Panc1 (cell line): ENCODE results near the gene CHCHD6. TPM values are rescaled to one million over a fixed set of nuclear protein-coding genes. Genes with fewer than 3 reads are reported as not detected.

Source experiments
- ATAC-seq: fragments of 200-7000 bp; cut with Tn5 transposase; 2 replicates; pipeline ENCODE4 v1.9.1; 2020; ENCODE audit warnings: mild to moderate bottlenecking, moderate library complexity
- BruUV-seq: library from RNA; stranded (reverse); fragments of 400-500 nt; replicated peaks from 2 replicates; lab custom pipeline; 2021; lab: Mats Ljungman, UMichigan
- CTCF ChIA-PET: fragments of 300-600 bp; sonication (Branson Sonifier 250); formaldehyde crosslinking; loops from one replicate; lab custom pipeline; 2022; ENCODE audit warnings: antibody characterized with exemption; lab: Charles Lee
- POLR2A ChIA-PET: fragments of 300-600 bp; sonication (Branson Sonifier 250); formaldehyde crosslinking; loops from one replicate; lab custom pipeline; 2022; ENCODE audit warnings: antibody characterized with exemption; lab: Charles Lee
- DNase-seq: peaks from one replicate; pipeline ENCODE4 v3.0.0-alpha.2; 2010; ENCODE audit warnings: low read depth, low spot score
- H3K27ac ChIP-seq: 2 replicates; pipeline ENCODE4 v1.5.1; 2011; ENCODE audit warnings: mild to moderate bottlenecking, low read length, inconsistent platforms
- H3K27me3 ChIP-seq: fragments of 200-500 bp; sonication (Bioruptor generic); 2 replicates; pipeline ENCODE4 v1.6.0; 2014; ENCODE audit warnings: low read length, inconsistent platforms; ENCODE audit not compliant: control insufficient read depth, insufficient read depth
- H3K36me3 ChIP-seq: fragments of 200-500 bp; sonication (Bioruptor generic); 2 replicates; pipeline ENCODE4 v1.5.1; 2014; ENCODE audit warnings: inconsistent platforms, mild to moderate bottlenecking, low read length, moderate library complexity; ENCODE audit not compliant: control insufficient read depth, insufficient read depth
- H3K4me1 ChIP-seq: 2 replicates; pipeline ENCODE4 v1.5.1; 2011; ENCODE audit warnings: inconsistent platforms, mild to moderate bottlenecking, low read length, moderate library complexity; ENCODE audit not compliant: control insufficient read depth, insufficient read depth
- H3K4me3 ChIP-seq, 2 experiments: 2 replicates each; pipeline ENCODE4 v1.5.1; 2011 to 2012; ENCODE audit warnings: low read depth in 2 of 2, low read length in 2 of 2, mild to moderate bottlenecking in 2 of 2, inconsistent platforms in 1 of 2, moderate library complexity in 1 of 2
- H3K9me3 ChIP-seq: fragments of 200-500 bp; sonication (Bioruptor generic); 2 replicates; pipeline ENCODE4 v1.5.1; 2014; ENCODE audit warnings: low read depth, mild to moderate bottlenecking, inconsistent platforms, low read length, moderate library complexity; ENCODE audit not compliant: control insufficient read depth, insufficient read depth
- CTCF ChIP-seq: fragments of 450-650 bp; IDR thresholded peaks from 2 replicates; pipeline ENCODE4 v1.5.1; 2017; ENCODE audit warnings: mild to moderate bottlenecking
- POLR2AphosphoS5 ChIP-seq: IDR thresholded peaks from 2 replicates; pipeline ENCODE4 v1.6.1; 2012; ENCODE audit warnings: mild to moderate bottlenecking, low read depth, low read length, moderate library complexity
- REST ChIP-seq, 2 experiments: IDR thresholded peaks; 2 replicates each; pipeline ENCODE4 v1.6.1; 2011 to 2012; ENCODE audit warnings: low read depth in 2 of 2, control low read depth in 1 of 2, low read length in 1 of 2, mild to moderate bottlenecking in 1 of 2, moderate library complexity in 1 of 2; ENCODE audit not compliant: insufficient read depth in 1 of 2
- SIN3A ChIP-seq: IDR thresholded peaks from 2 replicates; pipeline ENCODE4 v1.6.1; 2012; ENCODE audit warnings: low read depth, mild to moderate bottlenecking, low read length, moderate library complexity, borderline replicate concordance; ENCODE audit not compliant: insufficient read depth
- TCF7L2 ChIP-seq: IDR thresholded peaks from 2 replicates; pipeline ENCODE4 v1.6.1; 2011; ENCODE audit warnings: mild to moderate bottlenecking, low read depth, low read length, inconsistent platforms
- in situ Hi-C: cut with HindIII; loops from 2 replicates; pipeline ENCODE4 v1.10.0; 2016; ENCODE audit warnings: low sequenced_read_pairs, low pct_unique_long_range_greater_than_20kb
- intact Hi-C: fragments of 100-400 bp; cut with micrococcal nuclease; formaldehyde crosslinking; loops from one replicate; pipeline ENCODE4 v1.10.0; 2022; ENCODE audit not compliant: unreplicated experiment
- total RNA-seq: library from RNA; stranded (reverse); gene quantifications from one replicate; pipeline ENCODE4 v1.2.1, GENCODE V29; 2021; ENCODE audit not compliant: unreplicated experiment

Gene CHCHD6
- total RNA-seq, 1 experiment from 2014 or later = 31.5 TPM

GRCh38 chr3:126988451-126989021, 284.5 kb downstream of the CHCHD6 start:
- in situ Hi-C loops = no loop called here
- POLR2A ChIA-PET = interaction anchor here (0.6 kb wide), 1 partner anchor 413 kb away, joined by 4 read pairs; no protein-coding TSS in a partner anchor
- H3K9me3 ChIP-seq = no peaks in the 10 kb centered on the region
- no peaks in the 10 kb centered on the region for H3K27me3 ChIP-seq
- H3K4me1 ChIP-seq = peaks cover 28% of the 10 kb centered on the region
- DNase-seq = no peak
- no peak overlapping the region for H3K4me3 ChIP-seq
- no peaks in the 10 kb centered on the region for H3K36me3 ChIP-seq
- intact Hi-C loops = no loop called here
- no peak for TF ChIP-seq CTCF
- no peak for TF ChIP-seq POLR2AphosphoS5
- TF ChIP-seq REST (IDR thresholded peaks at IDR 0.05; ENCODE audit: insufficient read depth in 1 of 2, low read depth in 2 of 2, low read length in 1 of 2) = no peak
- no peak for TF ChIP-seq SIN3A
- no peak for TF ChIP-seq TCF7L2
- ATAC-seq = no peak
- CTCF ChIA-PET = no interaction called here
- no peak overlapping the region for H3K27ac ChIP-seq
- no TSS peak for BruUV-seq

GRCh38 chr3:126989316-126990023, 285.4 kb downstream of the CHCHD6 start:
- no peaks in the 10 kb centered on the region for H3K36me3 ChIP-seq
- in situ Hi-C loops = no loop called here

More at GRCh38 chr3:126989316-126990023, 285.4 kb downstream of the CHCHD6 start:
- no TSS peak for BruUV-seq
- POLR2A ChIA-PET = no interaction called here
- no peak for DNase-seq
- TF ChIP-seq REST (IDR thresholded peaks at IDR 0.05; ENCODE audit: insufficient read depth in 1 of 2, low read depth in 2 of 2, low read length in 1 of 2) = 0 out of 4 replicates have a peak, but pooled peaks of 1 of the 2 experiments have one; percentile 36
- no peak for TF ChIP-seq CTCF
- ATAC-seq = no peak
- Histone ChIP-seq H3K4me3 (no peak overlapping the region), H3K9me3 (no peaks in the 10 kb centered on the region), H3K27me3 (no peaks in the 10 kb centered on the region), H3K4me1 (peaks cover 24% of the 10 kb centered on the region), H3K27ac (no peak overlapping the region)
- CTCF ChIA-PET = no interaction called here
- intact Hi-C loops = no loop called here
